AG10803 (cell line): Measurements from ENCODE around the gene PPFIA2.

Experiments used
- DNase-seq: peaks from one replicate; pipeline ENCODE4 v3.0.0; 2010; ENCODE audit warnings: low read depth
- H3K4me3 ChIP-seq: 2 replicates; pipeline ENCODE4 v1.5.1; 2011; ENCODE audit warnings: mild to moderate bottlenecking, low read length, control low read depth
- TF ChIP-seq, protein P1 (sequence below): conservative IDR thresholded peaks from 2 replicates; pipeline ENCODE4 v1.5.1; 2011; ENCODE audit warnings: mild to moderate bottlenecking, low read length, control low read depth, inconsistent platforms

Gene PPFIA2

DNA sequence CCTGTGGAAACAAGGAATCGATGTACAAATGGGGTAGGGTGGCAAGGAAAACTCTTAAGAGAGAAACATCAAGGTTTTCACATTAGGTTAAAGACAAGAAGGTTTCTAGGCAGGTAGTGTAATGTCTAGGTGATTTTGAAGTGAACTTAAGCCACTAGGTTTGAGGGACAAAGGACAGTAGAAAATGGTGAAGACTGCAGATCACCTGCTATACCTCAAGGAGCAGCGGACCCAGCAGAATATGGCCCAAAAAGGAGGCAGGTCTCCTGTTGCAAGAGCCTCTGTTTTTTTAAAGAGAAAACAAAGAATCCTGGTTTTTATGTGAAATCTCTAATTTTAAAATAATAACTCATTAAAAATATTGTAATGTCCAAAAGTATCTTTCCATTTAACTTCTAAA is 503.2 kb downstream of the PPFIA2 start:
- no peak for DNase-seq
- H3K4me3 ChIP-seq, result no peak overlapping the region
- TF ChIP-seq, protein P1, sequence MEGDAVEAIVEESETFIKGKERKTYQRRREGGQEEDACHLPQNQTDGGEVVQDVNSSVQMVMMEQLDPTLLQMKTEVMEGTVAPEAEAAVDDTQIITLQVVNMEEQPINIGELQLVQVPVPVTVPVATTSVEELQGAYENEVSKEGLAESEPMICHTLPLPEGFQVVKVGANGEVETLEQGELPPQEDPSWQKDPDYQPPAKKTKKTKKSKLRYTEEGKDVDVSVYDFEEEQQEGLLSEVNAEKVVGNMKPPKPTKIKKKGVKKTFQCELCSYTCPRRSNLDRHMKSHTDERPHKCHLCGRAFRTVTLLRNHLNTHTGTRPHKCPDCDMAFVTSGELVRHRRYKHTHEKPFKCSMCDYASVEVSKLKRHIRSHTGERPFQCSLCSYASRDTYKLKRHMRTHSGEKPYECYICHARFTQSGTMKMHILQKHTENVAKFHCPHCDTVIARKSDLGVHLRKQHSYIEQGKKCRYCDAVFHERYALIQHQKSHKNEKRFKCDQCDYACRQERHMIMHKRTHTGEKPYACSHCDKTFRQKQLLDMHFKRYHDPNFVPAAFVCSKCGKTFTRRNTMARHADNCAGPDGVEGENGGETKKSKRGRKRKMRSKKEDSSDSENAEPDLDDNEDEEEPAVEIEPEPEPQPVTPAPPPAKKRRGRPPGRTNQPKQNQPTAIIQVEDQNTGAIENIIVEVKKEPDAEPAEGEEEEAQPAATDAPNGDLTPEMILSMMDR, result no peak

DNA sequence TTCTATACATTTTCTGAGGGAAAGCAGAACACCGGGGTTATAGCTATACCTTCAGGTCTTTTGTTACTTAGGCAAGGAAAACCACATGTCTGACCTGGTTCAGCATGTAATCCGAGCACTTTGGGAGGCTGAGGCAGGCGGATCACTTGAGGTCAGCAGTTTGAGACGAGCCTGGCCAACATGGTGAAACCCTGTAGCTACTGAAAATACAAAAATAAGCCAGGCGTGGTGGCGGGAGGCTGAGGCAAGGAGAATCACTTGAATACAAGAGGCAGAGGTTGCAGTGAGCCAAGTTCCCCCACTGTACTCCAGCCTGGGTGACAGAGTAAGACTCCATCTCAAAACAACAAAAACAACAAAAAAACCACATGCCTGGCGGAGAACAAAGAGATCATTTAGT is 503.7 kb downstream of the PPFIA2 start:
- H3K4me3 ChIP-seq, result no peak overlapping the region
- TF ChIP-seq, protein P1, result no peak
- DNase-seq, result no peak

DNA sequence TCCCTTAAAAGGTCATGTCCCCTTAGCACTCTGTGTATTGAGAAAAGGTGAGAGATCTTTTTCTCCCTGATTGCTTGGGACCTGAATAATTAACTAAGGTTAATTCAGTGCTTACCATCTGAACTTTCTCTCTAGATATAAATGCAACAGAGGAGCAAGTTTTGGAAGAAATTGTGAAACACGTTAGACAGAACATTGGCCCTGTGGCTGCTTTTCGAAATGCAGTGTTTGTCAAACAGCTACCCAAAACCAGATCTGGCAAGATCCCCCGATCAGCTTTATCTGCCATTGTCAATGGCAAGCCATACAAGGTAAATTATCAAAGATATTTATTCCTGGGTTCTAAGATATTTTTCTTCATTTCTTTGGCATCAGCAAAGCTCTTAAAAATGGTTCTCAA is 505.8 kb downstream of the PPFIA2 start:
- DNase-seq, result no peak
- no peak overlapping the region for H3K4me3 ChIP-seq
- TF ChIP-seq, protein P1, result no peak

DNA sequence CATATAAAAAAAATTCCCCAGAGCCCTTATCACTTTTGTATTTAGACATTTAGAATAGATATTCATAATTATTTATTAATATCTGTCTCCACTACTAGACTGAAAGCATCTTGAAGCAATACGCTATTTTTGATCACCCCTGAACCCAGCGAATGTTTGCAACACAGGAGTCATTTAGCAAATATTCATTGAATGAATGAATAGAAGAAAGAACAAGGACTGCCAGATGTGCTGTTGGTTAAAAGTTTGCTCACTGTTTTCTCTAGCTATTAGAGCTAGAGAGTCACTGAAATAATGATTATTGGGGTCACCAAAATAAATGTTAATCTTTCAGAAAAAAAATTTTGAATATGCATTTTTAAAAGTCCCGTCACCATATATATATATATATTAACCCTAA is 506.9 kb downstream of the PPFIA2 start:
- H3K4me3 ChIP-seq, result no peak overlapping the region
- TF ChIP-seq, protein P1, result no peak
- peak; percentile 23 for DNase-seq

DNA sequence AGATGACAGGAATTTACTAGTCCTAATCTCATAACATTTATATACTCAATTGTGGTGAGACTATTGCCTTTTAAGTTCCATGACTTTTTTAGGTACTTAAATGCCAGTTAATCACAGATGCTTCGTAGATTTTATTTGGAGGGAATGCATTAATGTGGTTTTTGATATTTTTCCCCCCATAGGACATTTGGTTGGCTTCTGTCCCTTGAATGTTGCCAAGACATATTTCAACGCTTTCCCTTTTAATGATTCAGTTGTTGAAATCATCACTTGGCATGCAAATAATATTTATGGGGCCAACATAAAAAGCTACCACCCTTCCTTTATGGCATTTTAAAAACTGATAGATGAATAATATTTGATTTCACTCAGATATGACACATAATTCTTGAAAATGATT is 509.2 kb downstream of the PPFIA2 start:
- no peak overlapping the region for H3K4me3 ChIP-seq
- TF ChIP-seq, protein P1, result no peak
- DNase-seq, result peak; percentile 6

DNA sequence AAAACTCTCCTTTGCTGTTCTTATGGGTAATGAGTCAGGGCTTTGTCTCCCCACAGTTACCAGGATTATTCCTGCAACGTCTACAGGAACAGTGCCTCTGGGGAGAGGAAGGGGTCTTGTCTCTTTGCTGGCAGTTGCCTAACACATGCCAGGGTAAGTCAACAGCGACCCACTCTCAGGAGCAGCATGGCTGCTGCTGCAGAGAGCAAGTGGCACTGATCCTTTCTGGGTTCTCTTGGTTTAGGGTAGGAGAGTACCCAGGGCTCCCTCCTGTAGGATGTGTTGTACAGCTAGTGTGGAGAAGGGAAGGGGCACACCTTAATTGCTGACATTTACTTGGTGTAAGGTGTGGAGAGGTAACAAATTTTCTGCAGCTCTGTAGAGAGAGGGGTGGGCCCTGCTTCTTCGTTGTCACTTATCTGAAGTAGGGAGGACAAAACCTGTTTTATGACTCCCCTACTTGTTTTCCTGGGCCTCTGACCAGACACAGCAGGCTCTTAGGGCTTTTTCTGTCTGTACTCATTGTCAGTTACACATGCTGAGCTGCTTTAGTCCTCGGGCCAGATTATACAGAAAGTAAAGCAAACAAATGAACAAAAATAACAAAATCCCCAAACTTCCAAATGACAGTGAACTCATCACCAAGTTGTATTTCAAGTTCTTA is 513.1 kb downstream of the PPFIA2 start:
- no peak overlapping the region for H3K4me3 ChIP-seq
- DNase-seq, result no peak
- TF ChIP-seq, protein P1, result no peak

DNA sequence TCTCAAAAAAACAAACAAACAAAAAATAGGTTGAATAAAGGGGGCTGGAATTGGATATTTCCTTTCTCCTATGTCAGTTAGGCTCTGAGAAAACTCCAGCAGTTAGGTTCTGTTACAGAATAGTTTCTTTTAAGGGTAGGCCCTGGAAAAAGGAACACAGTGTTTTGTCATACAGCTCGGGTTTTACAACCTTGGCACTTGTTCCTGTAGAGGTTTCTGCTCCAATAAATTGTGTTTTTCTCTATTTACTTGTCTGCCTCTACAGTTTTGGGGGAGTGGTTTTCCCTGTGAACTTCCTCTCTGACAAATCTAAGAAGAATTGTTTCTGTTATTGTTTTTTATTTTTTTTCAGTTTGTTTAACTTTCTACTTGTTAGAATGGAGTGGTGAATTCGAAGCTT is 513.7 kb downstream of the PPFIA2 start:
- peak; percentile 23 for DNase-seq
- TF ChIP-seq, protein P1, result no peak
- H3K4me3 ChIP-seq, result no peak overlapping the region
